SK-N-SH (cell line): ENCODE data around the gene ZCCHC2.

ENCODE experiments used
- CTCF ChIP-seq: fragments of 200-600 bp; sonication (generic); IDR thresholded peaks from 2 replicates; pipeline ENCODE4 v1.6.1; 2017; ENCODE audit warnings: antibody characterized with exemption, mild to moderate bottlenecking, moderate library complexity
- EZH2phosphoT487 ChIP-seq: fragments of 200-600 bp; sonication (generic); IDR thresholded peaks from 2 replicates; pipeline ENCODE4 v1.6.1; 2017; ENCODE audit warnings: low read depth, mixed run types, mild to moderate bottlenecking, antibody characterized with exemption, moderate library complexity, borderline replicate concordance
- MXI1 ChIP-seq: IDR thresholded peaks from 2 replicates; pipeline ENCODE4 v1.6.1; 2012; ENCODE audit warnings: mild to moderate bottlenecking, low read depth, low read length, improper control_type of control experiment
- POLR2AphosphoS5 ChIP-seq: IDR thresholded peaks from 2 replicates; pipeline ENCODE4 v1.6.1; 2012; ENCODE audit warnings: low read depth, low read length
- RFX5 ChIP-seq: IDR thresholded peaks from 2 replicates; pipeline ENCODE4 v1.6.1; 2012; ENCODE audit warnings: mild to moderate bottlenecking, improper control_type of control experiment, low read length
- USF2 ChIP-seq: fragments of 150-350 bp; IDR thresholded peaks from 2 replicates; pipeline ENCODE4 v1.6.1; 2017; ENCODE audit warnings: antibody characterized with exemption, low read length, low read depth, borderline replicate concordance

GRCh38 chr18:62487161-62487560, 35.7 kb upstream of the ZCCHC2 start:
- TF ChIP-seq CTCF (no peak), EZH2phosphoT487 (no peak), RFX5 (no peak), POLR2AphosphoS5 (no peak), MXI1 (no peak), USF2 (no peak)
